Upper lobe of right lung (tissue), 1 donor: ENCODE measurements around the gene THAP12. TPM values are rescaled to one million over a fixed set of nuclear protein-coding genes. Genes with fewer than 3 reads are reported as not detected.
"Not testable (repeated sequence)": the region's sequence is repeated elsewhere in the genome, so short reads cannot be mapped to it uniquely, and the experiment has no call there.

Experiments
- ATAC-seq: fragments of 200-7000 bp; cut with Tn5 transposase; one replicate; pipeline ENCODE4 v1.9.1; 2020; ENCODE audit warnings: mild to moderate bottlenecking, moderate library complexity
- DNase-seq: peaks from one replicate; pipeline ENCODE4 v3.0.0-alpha.2; 2020
- H3K27ac ChIP-seq: fragments of 200-600 bp; one replicate; pipeline ENCODE4 v1.8.0; 2022
- H3K27me3 ChIP-seq: fragments of 200-600 bp; one replicate; pipeline ENCODE4 v1.8.0; 2022; ENCODE audit warnings: mild to moderate bottlenecking
- H3K36me3 ChIP-seq: fragments of 200-600 bp; one replicate; pipeline ENCODE4 v1.8.0; 2022
- H3K4me1 ChIP-seq: fragments of 200-600 bp; one replicate; pipeline ENCODE4 v1.8.0; 2022
- H3K4me3 ChIP-seq: fragments of 200-600 bp; one replicate; pipeline ENCODE4 v1.8.0; 2022; ENCODE audit warnings: mild to moderate bottlenecking
- H3K9me3 ChIP-seq: fragments of 200-600 bp; one replicate; pipeline ENCODE4 v1.8.0; 2022
- CTCF ChIP-seq: fragments of 200-600 bp; IDR thresholded peaks from one replicate; pipeline ENCODE4 v1.8.0; 2022; ENCODE audit warnings: antibody characterized with exemption
- intact Hi-C: fragments of 100-400 bp; cut with DNase I; formaldehyde crosslinking; loops from one replicate; pipeline ENCODE4 v1.11.0; 2022
- total RNA-seq: library from RNA; stranded (reverse); fragmentation: NEBNext Ultra II Directional; extraction: Animal tissue kit (Norgen Biotek cat#: 25700); gene quantifications from one replicate; pipeline ENCODE4 v1.2.1, GENCODE V29; 2021
- donor health status: DM: no; HTN: yes; CAD: no; lungs with severe emphysema.

THAP12 gene
- total RNA-seq, 1 donor from 2014 or later: 36.8 TPM

- no peak overlapping the region for H3K27ac ChIP-seq
- H3K27me3 ChIP-seq: peaks cover 5% of the 10 kb centered on the region
- no peaks in the 10 kb centered on the region for H3K9me3 ChIP-seq
- H3K4me1 ChIP-seq: peaks cover 3% of the 10 kb centered on the region
- H3K4me3 ChIP-seq: no peak overlapping the region
- intact Hi-C loops: no loop called here
- ATAC-seq (no peak), DNase-seq (peak; percentile 15)
- TF ChIP-seq CTCF: no peak
- H3K36me3 ChIP-seq: no peaks in the 10 kb centered on the region
Measured at GRCh38 chr11:76322540-76322939, 58.4 kb downstream of the THAP12 start.

DNA sequence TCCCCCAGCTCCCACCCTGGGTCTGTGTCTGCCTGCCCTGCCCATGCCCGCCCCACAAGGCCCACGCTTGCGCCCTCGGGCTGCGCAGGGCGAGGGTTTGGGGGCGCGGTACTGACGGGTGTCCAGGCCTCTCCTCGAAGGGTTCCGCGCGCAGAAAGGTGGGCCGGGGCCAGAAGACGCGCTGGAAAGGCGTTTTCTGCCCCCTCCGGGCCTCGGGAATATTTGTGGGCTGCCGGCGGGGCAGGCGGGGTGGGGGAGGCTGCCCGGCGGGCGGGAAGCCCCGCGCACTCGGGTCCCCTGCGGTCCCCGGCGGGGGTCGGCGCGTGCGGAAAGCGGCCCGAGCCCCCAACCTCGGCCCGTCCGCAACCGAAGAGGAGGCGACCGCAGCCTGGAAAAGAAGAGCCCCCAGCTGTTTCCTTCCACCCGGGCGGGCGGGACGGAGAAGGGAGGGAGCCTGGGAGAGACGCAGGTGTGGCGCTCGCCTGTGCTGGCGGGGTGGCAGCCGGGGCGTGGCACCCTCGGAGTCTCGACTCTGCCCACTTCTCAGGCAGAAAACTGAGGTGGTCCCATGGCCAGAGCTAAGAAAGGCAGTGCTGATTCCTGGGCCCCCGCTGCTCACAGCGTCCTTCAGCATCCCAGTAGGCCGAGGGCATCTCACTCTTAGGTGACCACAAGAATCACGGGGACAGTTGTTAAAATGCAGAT lies 59.0 kb downstream of the THAP12 start:
- intact Hi-C loops: no loop called here
- no peak for TF ChIP-seq CTCF
- Histone ChIP-seq H3K27me3 (peaks cover 5% of the 10 kb centered on the region), H3K9me3 (no peaks in the 10 kb centered on the region), H3K36me3 (no peaks in the 10 kb centered on the region), H3K4me3 (peak overlapping the region; percentile 39), H3K27ac (no peak overlapping the region), H3K4me1 (no peaks in the 10 kb centered on the region)
- ATAC-seq (peak; percentile 21), DNase-seq (no peak)

- no peak for TF ChIP-seq CTCF
- H3K36me3 ChIP-seq: no peaks in the 10 kb centered on the region
- DNase-seq (no peak), ATAC-seq (peak; percentile 16)
- H3K27ac ChIP-seq: no peak overlapping the region
- peaks cover 5% of the 10 kb centered on the region for H3K27me3 ChIP-seq
- no peaks in the 10 kb centered on the region for H3K4me1 ChIP-seq
- no peaks in the 10 kb centered on the region for H3K9me3 ChIP-seq
- intact Hi-C loops: no loop called here
- peak overlapping the region; percentile 39 for H3K4me3 ChIP-seq
Measured at GRCh38 chr11:76321340-76321739, 59.6 kb downstream of the THAP12 start.

- DNase-seq: no peak
- Histone ChIP-seq H3K27me3 (peaks cover 5% of the 10 kb centered on the region), H3K4me3 (no peak overlapping the region), H3K36me3 (no peaks in the 10 kb centered on the region), H3K27ac (no peak overlapping the region), H3K4me1 (no peaks in the 10 kb centered on the region), H3K9me3 (no peaks in the 10 kb centered on the region)
- intact Hi-C loops: no loop called here
- ATAC-seq: no peak
- no peak for TF ChIP-seq CTCF
Measured at GRCh38 chr11:76320929-76321328, 60.0 kb downstream of the THAP12 start.

DNA sequence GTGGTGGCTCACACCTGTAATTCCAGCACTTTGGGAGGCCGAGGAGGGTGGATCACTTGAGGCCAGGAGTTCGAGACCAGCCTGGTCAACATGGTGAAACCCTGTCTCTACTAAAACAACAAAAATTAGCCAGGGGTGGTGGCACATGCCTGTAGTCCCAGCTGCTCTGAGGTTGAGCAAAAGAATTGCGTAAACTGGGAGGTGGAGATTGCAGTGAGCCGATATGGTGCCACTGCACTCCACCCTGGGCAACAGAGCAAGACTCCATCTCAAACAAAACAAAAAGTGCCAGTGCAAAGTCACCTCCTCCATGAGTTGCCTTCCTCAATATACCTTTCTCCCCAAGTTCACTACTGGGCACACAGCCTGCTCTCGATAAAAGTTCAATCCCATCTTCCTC lies 61.1 kb downstream of the THAP12 start:
- H3K4me1 ChIP-seq, H3K36me3 ChIP-seq, ATAC-seq, H3K27me3 ChIP-seq, DNase-seq, H3K27ac ChIP-seq, H3K9me3 ChIP-seq, H3K4me3 ChIP-seq: not testable (repeated sequence)
- intact Hi-C loops: loop anchor here (5.0 kb wide), 1 partner anchor 112 kb away; the partner anchor contains the start of gene WNT11

- H3K27ac ChIP-seq: no peak overlapping the region
- ATAC-seq (peak; percentile 92), DNase-seq (peak; percentile 91)
- peak; percentile 90 for TF ChIP-seq CTCF
- intact Hi-C loops: loop anchor here (5.0 kb wide), 1 partner anchor 112 kb away; the partner anchor contains the start of gene WNT11
- no peaks in the 10 kb centered on the region for H3K36me3 ChIP-seq
- H3K4me3 ChIP-seq: no peak overlapping the region
- H3K4me1 ChIP-seq: no peaks in the 10 kb centered on the region
- H3K27me3 ChIP-seq: peaks cover 5% of the 10 kb centered on the region
- H3K9me3 ChIP-seq: no peaks in the 10 kb centered on the region
Measured at GRCh38 chr11:76318744-76319384, 62.1 kb downstream of the THAP12 start.
